Transverse colon (tissue), 4 donors: Measurements from ENCODE around the gene DNAH11. TPM values are rescaled to one million over a fixed set of nuclear protein-coding genes. Genes with fewer than 3 reads are reported as not detected.

Experiments
- DNase-seq: peaks from one replicate; pipeline ENCODE4 v3.0.0-alpha.2; 2019
- H3K27ac ChIP-seq, 4 donors: fragments of 200-600 bp; sonication (generic); 2 replicates each; pipeline ENCODE4 v1.5.1; 2016 to 2018; ENCODE audit warnings: inconsistent platforms in 4 of 4
- H3K27me3 ChIP-seq: fragments of 200-600 bp; sonication (generic); 2 replicates; pipeline ENCODE4 v1.5.1; 2017; ENCODE audit warnings: inconsistent platforms
- H3K36me3 ChIP-seq, 4 donors: fragments of 200-600 bp; sonication (generic); 2 replicates each; pipeline ENCODE4 v1.5.1; 2017 to 2019; ENCODE audit warnings: inconsistent platforms in 4 of 4
- H3K4me1 ChIP-seq, 4 donors: fragments of 200-600 bp; sonication (generic); 2 replicates each; pipeline ENCODE4 v1.5.1; 2017 to 2020; ENCODE audit warnings: inconsistent platforms in 4 of 4
- H3K4me3 ChIP-seq, 4 donors: fragments of 200-600 bp; sonication (generic); 1 replicate in 1 of 4; 2 replicates in 3 of 4; pipeline versions ENCODE4 v1.5.1 to v1.6.1; 2017 to 2019; ENCODE audit warnings: inconsistent platforms in 4 of 4
- H3K9me3 ChIP-seq, 2 donors: fragments of 200-600 bp; sonication (generic); 2 replicates each; pipeline ENCODE4 v1.5.1; 2017 to 2019; ENCODE audit warnings: inconsistent platforms in 2 of 2
- CTCF ChIP-seq, 5 experiments: fragments of 200-600 bp in 3 of 5; fragments of 450-650 bp in 2 of 5; sonication (generic) in 3 of 5; IDR thresholded peaks; 1 replicate in 2 of 5; 2 replicates in 3 of 5; pipeline ENCODE4 v1.5.1; 2016 to 2017; ENCODE audit warnings: antibody characterized with exemption in 5 of 5, inconsistent platforms in 3 of 5, mild to moderate bottlenecking in 2 of 5, moderate library complexity in 1 of 5
- EP300 ChIP-seq: sonication (generic); formaldehyde crosslinking; IDR thresholded peaks from one replicate; pipeline ENCODE4 v1.6.1; 2017; ENCODE audit warnings: antibody characterized with exemption, low read depth
- POLR2A ChIP-seq: fragments of 450-650 bp; IDR thresholded peaks from one replicate; pipeline ENCODE4 v1.6.1; 2016; ENCODE audit warnings: antibody characterized with exemption, mild to moderate bottlenecking, moderate library complexity
- POLR2AphosphoS5 ChIP-seq, 3 donors: sonication (generic); formaldehyde crosslinking; IDR thresholded peaks; one replicate each; pipeline ENCODE4 v1.6.1; 2016; ENCODE audit warnings: antibody characterized with exemption in 3 of 3
- WGBS, 2 donors: methylation state at CpG; one replicate each; pipeline ENCODE4 v1.1.5; 2018; ENCODE audit warnings: low coverage in 1 of 2; 5-methylcytosine and 5-hydroxymethylcytosine counted together
- in situ Hi-C, 4 donors: fragments of 200-750 bp; cut with MboI; loops; one replicate each; pipeline versions ENCODE4 v1.15.0 to v1.15.1; 2017; ENCODE audit warnings: low sequenced_read_pairs in 3 of 4, low pct_ligation_motif_present in 1 of 4, low pct_unique_long_range_greater_than_20kb in 1 of 4
- intact Hi-C: fragments of 100-400 bp; cut with DNase I; formaldehyde crosslinking; loops from one replicate; pipeline ENCODE4 v1.15.1; 2023; ENCODE audit warnings: low total_unique reads
- total RNA-seq, 4 donors: library from RNA; depleted of rRNA; stranded (reverse); fragments of >200 nt; gene quantifications; one replicate each; pipeline ENCODE4 v1.1.0, GENCODE V29; 2016

The DNAH11 gene
- total RNA-seq, 4 donors from 2014 or later: under 0.01 to 0.16 TPM; not detected in 2

DNA sequence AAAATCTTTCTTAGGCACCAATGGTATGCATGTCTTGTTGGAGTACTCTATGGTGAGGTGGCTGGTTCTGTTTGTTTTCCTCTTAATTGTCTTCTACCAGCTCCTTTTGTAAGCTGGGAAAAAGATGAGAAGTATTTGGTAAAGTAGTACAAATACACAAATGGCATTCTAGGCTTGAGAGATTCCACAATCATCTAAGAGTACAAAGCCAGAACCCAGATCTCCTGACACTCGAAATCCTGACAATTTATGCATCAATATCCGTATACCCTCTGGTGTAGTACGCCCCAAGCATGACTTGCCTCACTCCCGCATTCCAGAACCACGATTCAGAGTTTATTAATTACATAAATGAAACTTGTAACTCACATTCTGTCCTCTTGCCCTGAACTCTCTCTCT lies 359.4 kb downstream of the DNAH11 start:
- 60 to 95% methylated on average over 1 to 5 of the region's 5 CpGs for WGBS, 2 donors
- intact Hi-C loops: no loop called here
- Histone ChIP-seq H3K36me3 (peaks cover 0 to 13% (median 3%) of the 10 kb centered on the region in 4 donors), H3K9me3 (no peaks in the 10 kb centered on the region), H3K4me1 (no peaks in the 10 kb centered on the region), H3K27ac (no peak overlapping the region), H3K27me3 (no peaks in the 10 kb centered on the region), H3K4me3 (no peak overlapping the region)
- in situ Hi-C loops: no loop called here
- no peak for DNase-seq
- TF ChIP-seq EP300: no peak
- no peak for TF ChIP-seq CTCF (IDR thresholded peaks at IDR 0.05)
- TF ChIP-seq POLR2AphosphoS5 (IDR thresholded peaks at IDR 0.05): no peak
- TF ChIP-seq POLR2A: no peak

- Histone ChIP-seq H3K36me3 (peaks cover 0 to 18% (median 5%) of the 10 kb centered on the region in 4 donors), H3K27me3 (no peaks in the 10 kb centered on the region), H3K9me3 (no peaks in the 10 kb centered on the region), H3K4me1 (no peaks in the 10 kb centered on the region), H3K27ac (no peak overlapping the region), H3K4me3 (no peak overlapping the region)
- WGBS, 2 donors: 96% methylated on average over 14 of the region's 14 CpGs; no CpG with 5 or more reads in 1 of the 2 donors
- DNase-seq: no peak
- intact Hi-C loops (no loop called here), in situ Hi-C loops (no loop called here)
- TF ChIP-seq EP300: no peak
- TF ChIP-seq POLR2AphosphoS5 (IDR thresholded peaks at IDR 0.05): no peak
- TF ChIP-seq CTCF (IDR thresholded peaks at IDR 0.05): no peak
- no peak for TF ChIP-seq POLR2A
These were observed 360.4 kb downstream of the DNAH11 start for GRCh38 chr7:21903020-21903786.

DNA sequence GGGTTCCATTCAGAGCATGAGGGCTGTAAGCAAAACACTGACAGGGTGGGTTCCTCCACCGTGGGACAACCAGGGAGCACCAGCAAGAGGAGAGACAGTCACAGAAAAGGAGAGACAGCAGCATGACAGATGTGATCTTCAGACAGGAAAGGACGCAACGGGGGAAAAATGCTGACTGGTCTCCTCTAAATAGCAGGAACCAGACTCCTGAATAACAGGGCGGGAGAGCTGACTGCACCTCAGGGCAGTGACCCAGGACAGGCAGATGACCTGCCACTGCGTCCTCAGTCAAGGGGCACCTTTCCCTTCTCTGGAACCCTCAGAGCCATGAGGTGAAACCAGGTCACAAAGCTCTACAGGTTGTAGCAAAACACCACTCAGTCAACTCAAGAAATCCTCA lies 365.9 kb downstream of the DNAH11 start:
- no peak overlapping the region for H3K4me3 ChIP-seq
- no peak overlapping the region for H3K27ac ChIP-seq
- WGBS, 2 donors: 93% methylated on average over 5 of the region's 5 CpGs; no CpG with 5 or more reads in 1 of the 2 donors
- in situ Hi-C loops: no loop called here
- no peak for DNase-seq
- no peaks in the 10 kb centered on the region for H3K9me3 ChIP-seq
- no peaks in the 10 kb centered on the region for H3K4me1 ChIP-seq
- no peak for TF ChIP-seq POLR2A
- TF ChIP-seq EP300: no peak
- no peak for TF ChIP-seq CTCF (IDR thresholded peaks at IDR 0.05)
- no peak for TF ChIP-seq POLR2AphosphoS5 (IDR thresholded peaks at IDR 0.05)
- no peaks in the 10 kb centered on the region for H3K27me3 ChIP-seq
- intact Hi-C loops: loop anchor here (1.0 kb wide), 1 partner anchor 39 kb away; no protein-coding TSS in a partner anchor
- peaks cover 0 to 19% (median 5%) of the 10 kb centered on the region in 4 donors for H3K36me3 ChIP-seq

DNA sequence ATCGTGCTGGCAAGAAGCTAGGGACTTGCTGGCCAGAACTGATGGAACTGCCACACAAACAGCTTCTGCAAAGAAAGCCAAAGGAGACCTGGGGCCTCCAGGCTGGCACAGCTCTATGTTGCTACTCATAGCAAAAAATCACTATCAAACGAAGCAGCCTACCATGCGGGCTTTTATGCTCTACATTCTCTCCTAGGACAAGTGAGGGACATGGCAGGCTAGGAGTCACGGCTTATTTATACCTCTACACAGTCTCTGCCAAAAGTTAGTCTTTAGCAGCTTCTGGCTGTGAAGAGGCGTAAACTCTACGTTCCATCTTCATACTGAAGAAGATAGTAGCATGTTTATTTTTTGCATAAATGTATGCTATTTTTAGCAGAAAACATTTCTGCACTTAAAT lies 367.4 kb downstream of the DNAH11 start:
- TF ChIP-seq EP300: no peak
- no peak for TF ChIP-seq POLR2A
- TF ChIP-seq POLR2AphosphoS5 (IDR thresholded peaks at IDR 0.05): no peak
- TF ChIP-seq CTCF (IDR thresholded peaks at IDR 0.05): no peak
- 81 to 86% methylated on average over 3 to 6 of the region's 6 CpGs for WGBS, 2 donors
- no peaks in the 10 kb centered on the region for H3K27me3 ChIP-seq
- H3K36me3 ChIP-seq: peaks cover 0 to 19% (median 5%) of the 10 kb centered on the region in 4 donors
- no peak for DNase-seq
- intact Hi-C loops (no loop called here), in situ Hi-C loops (no loop called here)
- no peak overlapping the region for H3K4me3 ChIP-seq
- H3K27ac ChIP-seq: no peak overlapping the region
- H3K9me3 ChIP-seq: no peaks in the 10 kb centered on the region
- no peaks in the 10 kb centered on the region for H3K4me1 ChIP-seq
